HepG2 (cell line): ENCODE measurements around the gene PSORS1C1. TPM values are rescaled to one million over a fixed set of nuclear protein-coding genes. Genes with fewer than 3 reads are reported as not detected.
"Not testable (repeated sequence)": the region's sequence is repeated elsewhere in the genome, so short reads cannot be mapped to it uniquely, and the experiment has no call there.

Source experiments
- ATAC-seq: fragments of 200-7000 bp; cut with Tn5 transposase; 3 replicates; pipeline ENCODE4 v1.9.1; 2020; ENCODE audit warnings: mild to moderate bottlenecking, moderate library complexity
- BruUV-seq: library from RNA; stranded (reverse); fragments of 400-500 nt; replicated peaks from 2 replicates; lab custom pipeline; 2021; lab: Mats Ljungman, UMichigan
- CTCF ChIA-PET: fragments of 300-600 bp; formaldehyde crosslinking; extraction: SDS; loops from one replicate; lab custom pipeline; 2021; ENCODE audit warnings: low total read pairs, inconsistent platforms, low intra/inter-chr PET ratio; lab: Yijun Ruan, JAX
- POLR2A ChIA-PET: fragments of 350-600 bp; sonication (Branson Sonifier 250); formaldehyde crosslinking; loops from one replicate; lab custom pipeline; 2020; ENCODE audit warnings: antibody characterized with exemption, inconsistent platforms; lab: Yijun Ruan, JAX
- DNase-seq: peaks from one replicate; pipeline ENCODE4 v3.0.0-alpha.2; 2015; ENCODE audit warnings: low spot score
- FAIRE-seq: peaks from 3 replicates; lab custom pipeline; 2011; peaks lifted over from hg19 to GRCh38; lab: Jason Lieb, UNC
- H2AFZ ChIP-seq: one replicate; pipeline ENCODE4 v1.6.1; 2011; ENCODE audit warnings: low read length, inconsistent platforms
- H3K27ac ChIP-seq: fragments of 300-600 bp; 3 replicates; pipeline ENCODE4 v1.8.0; 2011; ENCODE audit warnings: mixed run types, mild to moderate bottlenecking, mixed read lengths, low read length, inconsistent platforms; ENCODE audit not compliant: insufficient read depth; ENCODE audit errors: extremely low read length
- H3K27me3 ChIP-seq, 2 experiments: fragments of 200-600 bp in 1 of 2; 2 replicates in 1 of 2; 3 replicates in 1 of 2; pipeline versions ENCODE4 v1.6.0 to v1.8.0; 2011; ENCODE audit warnings: low read length in 2 of 2, mild to moderate bottlenecking in 2 of 2, moderate library complexity in 2 of 2, inconsistent platforms in 1 of 2; ENCODE audit not compliant: insufficient read depth in 2 of 2, control insufficient read depth in 1 of 2
- H3K36me3 ChIP-seq, 2 experiments: fragments of 200-600 bp in 1 of 2; replicated peaks in 1 of 2; 2 replicates in 1 of 2; 3 replicates in 1 of 2; pipeline versions ENCODE4 v1.5.1 to v1.8.0; 2011; ENCODE audit warnings: low read length in 2 of 2, inconsistent platforms in 1 of 2; ENCODE audit not compliant: insufficient read depth in 2 of 2, control insufficient read depth in 1 of 2
- H3K4me1 ChIP-seq: 2 replicates; pipeline ENCODE4 v1.5.1; 2012; ENCODE audit warnings: low read length, inconsistent platforms; ENCODE audit not compliant: insufficient read depth
- H3K4me2 ChIP-seq: 2 replicates; pipeline ENCODE4 v1.6.0; 2011; ENCODE audit warnings: low read depth, low read length, inconsistent platforms
- H3K4me3 ChIP-seq, 3 experiments: fragments of 200-600 bp in 1 of 3; sonication (generic), shearing (Covaris generic) in 1 of 3; replicated peaks in 1 of 3; 2 replicates each; pipeline ENCODE4 v1.5.1; 2011 to 2016; ENCODE audit warnings: low read length in 3 of 3, inconsistent platforms in 2 of 3, low read depth in 2 of 3, mild to moderate bottlenecking in 2 of 3, control low read depth in 1 of 3, mixed read lengths in 1 of 3; ENCODE audit not compliant: insufficient read depth in 1 of 3
- H3K79me2 ChIP-seq: one replicate; pipeline ENCODE4 v1.6.1; 2011; ENCODE audit warnings: low read length, inconsistent platforms; ENCODE audit not compliant: insufficient read depth
- H3K9ac ChIP-seq: 2 replicates; pipeline ENCODE4 v1.6.0; 2011; ENCODE audit warnings: mild to moderate bottlenecking, low read depth, low read length, inconsistent platforms; ENCODE audit not compliant: insufficient read depth
- H3K9me3 ChIP-seq: 2 replicates; pipeline ENCODE4 v1.5.1; 2012; ENCODE audit warnings: mild to moderate bottlenecking, low read length
- H4K20me1 ChIP-seq: 2 replicates; pipeline ENCODE4 v1.6.0; 2011; ENCODE audit warnings: inconsistent platforms, mild to moderate bottlenecking, low read length, moderate library complexity; ENCODE audit not compliant: insufficient read depth
- CBX1 ChIP-seq: IDR thresholded peaks from one replicate; pipeline ENCODE4 v1.6.1; 2016; ENCODE audit warnings: antibody characterized with exemption, low read depth
- GZF1 ChIP-seq: sonication (generic); formaldehyde crosslinking; IDR thresholded peaks from 2 replicates; pipeline ENCODE4 v1.5.1; 2020; ENCODE audit warnings: mild to moderate bottlenecking, missing genetic modification reagents
- KDM6A ChIP-seq: IDR thresholded peaks from 2 replicates; pipeline ENCODE4 v1.6.1; 2016; ENCODE audit warnings: low read depth
- MTA3 ChIP-seq: sonication (generic); formaldehyde crosslinking; IDR thresholded peaks from 2 replicates; pipeline ENCODE4 v1.4.0; 2020; ENCODE audit warnings: missing genetic modification reagents
- PHF8 ChIP-seq: sonication (generic); formaldehyde crosslinking; IDR thresholded peaks from 2 replicates; pipeline ENCODE4 v1.5.0; 2020; ENCODE audit warnings: missing genetic modification reagents
- SP1 ChIP-seq, 2 experiments: fragments of 450-650 bp in 1 of 2; sonication (generic) in 1 of 2; formaldehyde crosslinking in 1 of 2; IDR thresholded peaks; 2 replicates each; pipeline versions ENCODE4 v1.4.0 to v1.6.1; 2016 to 2020; ENCODE audit warnings: missing genetic modification reagents in 1 of 2
- SRSF9 ChIP-seq: fragments of 200-400 bp; formaldehyde crosslinking; IDR thresholded peaks from 2 replicates; pipeline ENCODE4 v1.6.1; 2018; ENCODE audit warnings: borderline replicate concordance, mild to moderate bottlenecking, low read depth, low read length; ENCODE audit not compliant: insufficient read depth, poor library complexity, severe bottlenecking
- ZNF33B ChIP-seq: sonication (generic); formaldehyde crosslinking; IDR thresholded peaks from 2 replicates; pipeline ENCODE4 v1.5.1; 2020; ENCODE audit warnings: mild to moderate bottlenecking, missing genetic modification reagents
- ZNF891 ChIP-seq: sonication (generic); formaldehyde crosslinking; IDR thresholded peaks from 2 replicates; pipeline ENCODE4 v1.5.0; 2020; ENCODE audit warnings: mild to moderate bottlenecking, missing genetic modification reagents
- ZSCAN30 ChIP-seq: sonication (generic); formaldehyde crosslinking; IDR thresholded peaks from 2 replicates; pipeline ENCODE4 v1.5.0; 2020; ENCODE audit warnings: mild to moderate bottlenecking, missing genetic modification reagents
- WGBS: methylation state at CpG from one replicate; pipeline ENCODE4 v1.1.6; 2017; ENCODE audit warnings: low lambda C conversion rate; 5-methylcytosine and 5-hydroxymethylcytosine counted together
- in situ Hi-C: cut with HindIII; loops from 2 replicates; pipeline ENCODE4 v1.10.0; 2017; ENCODE audit warnings: low pct_unique_long_range_greater_than_20kb; ENCODE audit not compliant: extremely low pct_ligation_motif_present
- intact Hi-C: fragments of 100-400 bp; cut with micrococcal nuclease; formaldehyde crosslinking; loops from one replicate; pipeline ENCODE4 v1.10.0; 2022; ENCODE audit not compliant: unreplicated experiment
- polyA plus RNA-seq, 8 experiments: library from polyadenylated mRNA; depleted of rRNA in 3 of 8; stranded (reverse) in 7 of 8; unstranded in 1 of 8; fragments of >200 nt; fragmentation: Illumina TruSeq in 4 of 8; extraction: Trizol in 4 of 8; gene quantifications; 2 replicates each; pipeline versions ENCODE4 v1.2.1 to v1.2.3, GENCODE V29; 2011 to 2016; ENCODE audit warnings: low read depth in 4 of 8, missing spikeins in 1 of 8, mixed read lengths in 1 of 8; ENCODE audit not compliant: insufficient read depth in 1 of 8
- total RNA-seq, 5 experiments: library from RNA; depleted of rRNA; stranded (reverse); fragments of >200 nt; fragmentation: Illumina TruSeq; extraction: Trizol; gene quantifications; 2 replicates each; pipeline ENCODE4 v1.2.3, GENCODE V29; 2016; ENCODE audit warnings: low read depth in 1 of 5

Gene PSORS1C1
- total and polyA plus RNA-seq, 2 of the 13 experiments (the other 11 are each of a cell fraction or from before 2014, with no cell fraction given): 0.01 to 0.02 TPM

DNA sequence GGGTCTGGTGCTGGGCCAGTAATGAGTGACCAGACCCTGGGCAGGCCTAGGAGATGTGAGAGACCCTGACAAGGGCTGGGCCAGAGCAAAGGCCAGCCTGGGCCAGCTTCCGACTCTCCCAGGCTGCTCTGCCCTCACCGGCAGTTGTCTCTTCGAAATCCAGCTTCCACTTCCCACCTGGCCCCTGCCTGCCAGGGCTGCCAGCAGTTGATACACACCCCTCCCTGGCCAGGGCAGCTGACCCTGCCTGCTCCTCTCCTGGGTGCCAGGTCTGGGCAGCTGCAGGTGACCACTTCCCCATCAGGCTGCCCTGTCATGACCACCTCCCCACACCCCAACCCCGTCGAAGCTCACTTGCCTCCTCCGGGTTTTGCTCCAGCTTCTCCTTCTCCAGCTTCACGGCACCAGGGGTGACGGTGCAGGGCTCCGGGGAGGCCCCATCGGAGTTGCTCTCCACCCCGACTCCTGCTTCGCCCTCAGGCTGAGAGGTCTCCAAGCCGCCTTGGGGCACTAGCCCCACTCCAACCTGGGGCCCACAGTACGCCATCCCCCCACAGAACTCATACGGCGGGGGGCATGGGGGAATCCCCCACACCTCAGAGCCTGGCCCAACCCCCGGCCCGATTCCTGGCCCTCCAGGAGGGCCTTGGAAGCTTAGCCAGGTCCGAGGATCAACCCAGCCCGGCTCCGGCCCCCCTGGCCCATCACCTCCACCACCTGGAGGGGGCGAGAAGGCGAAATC is 55.4 kb downstream of the PSORS1C1 start:
- H2AFZ ChIP-seq, CTCF ChIA-PET, POLR2A ChIA-PET, H3K4me1 ChIP-seq, H3K9me3 ChIP-seq, H4K20me1 ChIP-seq, DNase-seq, BruUV-seq, intact Hi-C loops, H3K4me3 ChIP-seq, in situ Hi-C loops, FAIRE-seq, H3K27me3 ChIP-seq, H3K27ac ChIP-seq, H3K79me2 ChIP-seq, H3K9ac ChIP-seq, H3K4me2 ChIP-seq: not testable (repeated sequence)
- ATAC-seq: peak; percentile 10; the same call in 1 of the 3 replicates
- H3K36me3 ChIP-seq: peaks cover 8 to 20% of the 10 kb centered on the region in 2 experiments; a peak in 4 of 5 replicates
- 97% methylated on average over 16 of the region's 23 CpGs for WGBS
- 0 out of 2 replicates have a peak, but pooled peaks have one; percentile 34 for TF ChIP-seq ZNF891 (CRISPR knock-in tag)

DNA sequence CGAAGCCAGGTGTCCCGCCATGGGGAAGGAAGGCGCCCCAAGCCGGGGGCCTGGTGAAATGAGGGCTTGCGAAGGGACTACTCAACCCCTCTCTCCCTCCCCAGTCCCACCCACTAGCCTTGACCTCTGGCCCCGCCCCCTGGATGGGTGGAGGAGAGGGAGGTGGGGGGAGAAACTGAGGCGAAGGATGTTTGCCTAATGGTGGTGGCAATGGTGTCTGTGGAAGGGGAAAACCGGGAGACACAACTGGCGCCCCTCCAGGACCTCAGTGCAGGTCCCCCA is 55.9 kb downstream of the PSORS1C1 start, which contains the start of gene POU5F1:
Gene POU5F1 (minus strand): TSS at position 83 of the 282 bp plus-strand sequence. CDS start 62 bp downstream, at position 21.
- Histone ChIP-seq H3K27ac (no peak within 1 kb of the TSS), H3K27me3 (no peaks in the 10 kb centered on the region), H4K20me1 (no peaks in the 10 kb centered on the region; the same call in 1 of the 2 replicates), H3K79me2 (no peaks in the 10 kb centered on the region), H3K4me1 (no peaks in the 10 kb centered on the region), H3K36me3 (peaks cover 6 to 25% of the 10 kb centered on the region in 2 experiments), H2AFZ (no peak within 1 kb of the TSS), H3K9me3 (no peaks in the 10 kb centered on the region), H3K4me3 (no peak within 1 kb of the TSS), H3K4me2 (no peak within 1 kb of the TSS), H3K9ac (no peak within 1 kb of the TSS)
- no peak for FAIRE-seq
- ChIA-PET CTCF (no interaction called here), POLR2A (no interaction called here)
- intact Hi-C loops: no loop called here
- TF ChIP-seq MTA3: no peak
- TF ChIP-seq KDM6A (CRISPR knock-in tag): no peak
- TF ChIP-seq SRSF9: no peak
- TF ChIP-seq ZSCAN30 (CRISPR knock-in tag): no peak
- no peak for TF ChIP-seq ZNF33B (CRISPR knock-in tag)
- no peak for TF ChIP-seq SP1 (IDR thresholded peaks at IDR 0.05)
- TF ChIP-seq SP1 (CRISPR knock-in tag; IDR thresholded peaks at IDR 0.05): no peak
- TF ChIP-seq PHF8: no peak
- TF ChIP-seq GZF1 (CRISPR knock-in tag): no peak
- no peak for TF ChIP-seq CBX1
- ATAC-seq: no peak
- 90% methylated on average over 9 of the region's 9 CpGs for WGBS
- no TSS peak for BruUV-seq
- DNase-seq: no peak
- in situ Hi-C loops: no loop called here
